H1 (cell line): Measurements from ENCODE around the gene FOXB1. TPM values are rescaled to one million over a fixed set of nuclear protein-coding genes. Genes with fewer than 3 reads are reported as not detected.
A peak's percentile ranks its signal among the peaks of the same experiment; 100 is the strongest.

Source experiments
- CEBPB ChIP-seq: IDR thresholded peaks from 2 replicates; pipeline ENCODE4 v1.6.1; 2012; ENCODE audit warnings: low read depth, low read length
- CHD1 ChIP-seq: IDR thresholded peaks from 2 replicates; pipeline ENCODE4 v1.6.1; 2012; ENCODE audit warnings: low read depth, low read length, improper control_type of control experiment
- CTBP2 ChIP-seq: IDR thresholded peaks from 2 replicates; pipeline ENCODE4 v1.7.0; 2011; ENCODE audit warnings: borderline replicate concordance, mild to moderate bottlenecking, moderate library complexity, mixed read lengths, low read length; ENCODE audit not compliant: insufficient read depth, insufficient read length
- HDAC6 ChIP-seq: IDR thresholded peaks from one replicate; pipeline ENCODE4 v1.7.1; 2012; ENCODE audit warnings: low read depth, mild to moderate bottlenecking, inconsistent platforms, low read length, moderate library complexity
- KDM4A ChIP-seq: IDR thresholded peaks from one replicate; pipeline ENCODE4 v1.7.1; 2012; ENCODE audit warnings: low read depth, mild to moderate bottlenecking, moderate library complexity, low read length, inconsistent platforms; ENCODE audit not compliant: severe bottlenecking
- RNF2 ChIP-seq: fragments of 200-900, 300-1000 bp; sonication (generic); IDR thresholded peaks from 2 replicates; pipeline ENCODE4 v1.7.1; 2016; ENCODE audit warnings: borderline replicate concordance, low read depth, mild to moderate bottlenecking, antibody characterized with exemption, low read length; ENCODE audit not compliant: poor library complexity, severe bottlenecking; ENCODE audit errors: missing control alignments
- TBP ChIP-seq: IDR thresholded peaks from 2 replicates; pipeline ENCODE4 v1.6.1; 2011; ENCODE audit warnings: low read depth, low read length, improper control_type of control experiment
- TCF12 ChIP-seq: IDR thresholded peaks from 2 replicates; pipeline ENCODE4 v1.6.1; 2011; ENCODE audit warnings: low read depth, mild to moderate bottlenecking, low read length
- YY1 ChIP-seq: IDR thresholded peaks from 2 replicates; pipeline ENCODE4 v1.6.1; 2011; ENCODE audit warnings: low read depth, mild to moderate bottlenecking, low read length
- polyA plus RNA-seq, 7 experiments: library from polyadenylated mRNA; depleted of rRNA in 3 of 7; stranded (reverse) in 5 of 7; unstranded in 2 of 7; fragments of >200 nt in 5 of 7; fragments of 200-250 nt in 2 of 7; gene quantifications; 1 replicate in 5 of 7; 2 replicates in 1 of 7; 4 replicates in 1 of 7; pipeline versions ENCODE4 v1.2.1 to v1.2.3, GENCODE V29; 2011 to 2013; ENCODE audit warnings: missing spikeins in 2 of 7, mixed read lengths in 2 of 7
- total RNA-seq: library from RNA; stranded (reverse); fragmentation: NEBNext Ultra II Directional; extraction: Animal tissue kit (Norgen Biotek cat#: 25700); gene quantifications from 2 replicates; pipeline ENCODE4 v1.2.1, GENCODE V29; 2021
- TF ChIP-seq, protein P1 (sequence below), 3 experiments: IDR thresholded peaks; 1 replicate in 2 of 3; 2 replicates in 1 of 3; pipeline versions ENCODE4 v1.5.1 to v1.6.1; 2011; ENCODE audit warnings: low read length in 3 of 3, mild to moderate bottlenecking in 3 of 3, inconsistent platforms in 2 of 3, low read depth in 1 of 3, moderate library complexity in 1 of 3; ENCODE audit not compliant: insufficient read depth in 1 of 3; ENCODE audit errors: control extremely low read depth in 1 of 3
- TF ChIP-seq, protein P2 (sequence below): IDR thresholded peaks from 2 replicates; pipeline ENCODE4 v1.6.1; 2011; ENCODE audit warnings: low read depth, mild to moderate bottlenecking, low read length; ENCODE audit not compliant: insufficient read depth

FOXB1 gene
- total and polyA plus RNA-seq, 2 of the 8 experiments (the other 6 are each of a cell fraction or from before 2014, with no cell fraction given), result 0.92 to 1.5 TPM

DNA sequence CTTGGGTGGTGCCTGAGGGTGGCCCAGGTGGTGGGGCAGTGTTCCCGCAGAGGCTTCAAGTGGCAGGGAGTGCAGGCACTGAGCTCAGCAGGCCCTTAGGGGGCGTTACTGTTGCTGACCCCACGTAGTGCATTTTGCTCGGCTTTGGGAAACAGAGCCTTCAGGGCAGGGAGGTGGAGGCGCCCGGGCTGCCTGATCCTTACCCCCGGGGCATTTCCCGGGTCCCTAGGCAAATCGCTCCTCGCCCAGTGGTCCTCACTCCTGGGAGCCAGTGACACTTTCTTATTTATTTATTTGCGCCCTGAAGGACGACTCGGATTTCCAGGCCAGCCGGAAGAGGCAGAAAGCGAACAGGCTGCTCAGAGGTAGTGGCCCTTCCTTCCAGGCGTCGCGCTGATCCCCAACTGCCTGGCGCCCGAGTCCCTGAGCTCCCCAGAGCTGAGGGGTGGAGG lies 10.1 kb upstream of the FOXB1 start (continued):
- TF ChIP-seq CTBP2, result peak; percentile 76
- no peak for TF ChIP-seq CHD1
- TF ChIP-seq, protein P1, sequence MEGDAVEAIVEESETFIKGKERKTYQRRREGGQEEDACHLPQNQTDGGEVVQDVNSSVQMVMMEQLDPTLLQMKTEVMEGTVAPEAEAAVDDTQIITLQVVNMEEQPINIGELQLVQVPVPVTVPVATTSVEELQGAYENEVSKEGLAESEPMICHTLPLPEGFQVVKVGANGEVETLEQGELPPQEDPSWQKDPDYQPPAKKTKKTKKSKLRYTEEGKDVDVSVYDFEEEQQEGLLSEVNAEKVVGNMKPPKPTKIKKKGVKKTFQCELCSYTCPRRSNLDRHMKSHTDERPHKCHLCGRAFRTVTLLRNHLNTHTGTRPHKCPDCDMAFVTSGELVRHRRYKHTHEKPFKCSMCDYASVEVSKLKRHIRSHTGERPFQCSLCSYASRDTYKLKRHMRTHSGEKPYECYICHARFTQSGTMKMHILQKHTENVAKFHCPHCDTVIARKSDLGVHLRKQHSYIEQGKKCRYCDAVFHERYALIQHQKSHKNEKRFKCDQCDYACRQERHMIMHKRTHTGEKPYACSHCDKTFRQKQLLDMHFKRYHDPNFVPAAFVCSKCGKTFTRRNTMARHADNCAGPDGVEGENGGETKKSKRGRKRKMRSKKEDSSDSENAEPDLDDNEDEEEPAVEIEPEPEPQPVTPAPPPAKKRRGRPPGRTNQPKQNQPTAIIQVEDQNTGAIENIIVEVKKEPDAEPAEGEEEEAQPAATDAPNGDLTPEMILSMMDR (IDR thresholded peaks at IDR 0.05; ENCODE audit: control extremely low read depth in 1 of 3, insufficient read depth in 1 of 3, low read depth in 1 of 3, low read length in 3 of 3), result peak; percentile 76 to 82 (median 77)
- 0 out of 2 replicates have a peak, but pooled peaks have one; percentile 36 for TF ChIP-seq TBP
- no peak for TF ChIP-seq CEBPB
- TF ChIP-seq KDM4A, result peak; percentile 56
- TF ChIP-seq TCF12, result 0 out of 2 replicates have a peak, but pooled peaks have one; percentile 47
- TF ChIP-seq, protein P2, sequence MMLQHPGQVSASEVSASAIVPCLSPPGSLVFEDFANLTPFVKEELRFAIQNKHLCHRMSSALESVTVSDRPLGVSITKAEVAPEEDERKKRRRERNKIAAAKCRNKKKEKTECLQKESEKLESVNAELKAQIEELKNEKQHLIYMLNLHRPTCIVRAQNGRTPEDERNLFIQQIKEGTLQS, result no peak
- TF ChIP-seq HDAC6, result no peak
- no peak for TF ChIP-seq YY1
- TF ChIP-seq RNF2, result no peak
